ENCODE results near the gene STOM. TPM values are rescaled to one million over a fixed set of nuclear protein-coding genes. Genes with fewer than 3 reads are reported as not detected.
"Not testable (repeated sequence)": the region's sequence is repeated elsewhere in the genome, so short reads cannot be mapped to it uniquely, and the experiment has no call there.

Gene STOM
- 10 to 100 TPM; 66.5 to 81.6 (median 73.0) TPM for polyA plus RNA-seq (ENCODE audit: insufficient read length in 4 of 4)

DNA sequence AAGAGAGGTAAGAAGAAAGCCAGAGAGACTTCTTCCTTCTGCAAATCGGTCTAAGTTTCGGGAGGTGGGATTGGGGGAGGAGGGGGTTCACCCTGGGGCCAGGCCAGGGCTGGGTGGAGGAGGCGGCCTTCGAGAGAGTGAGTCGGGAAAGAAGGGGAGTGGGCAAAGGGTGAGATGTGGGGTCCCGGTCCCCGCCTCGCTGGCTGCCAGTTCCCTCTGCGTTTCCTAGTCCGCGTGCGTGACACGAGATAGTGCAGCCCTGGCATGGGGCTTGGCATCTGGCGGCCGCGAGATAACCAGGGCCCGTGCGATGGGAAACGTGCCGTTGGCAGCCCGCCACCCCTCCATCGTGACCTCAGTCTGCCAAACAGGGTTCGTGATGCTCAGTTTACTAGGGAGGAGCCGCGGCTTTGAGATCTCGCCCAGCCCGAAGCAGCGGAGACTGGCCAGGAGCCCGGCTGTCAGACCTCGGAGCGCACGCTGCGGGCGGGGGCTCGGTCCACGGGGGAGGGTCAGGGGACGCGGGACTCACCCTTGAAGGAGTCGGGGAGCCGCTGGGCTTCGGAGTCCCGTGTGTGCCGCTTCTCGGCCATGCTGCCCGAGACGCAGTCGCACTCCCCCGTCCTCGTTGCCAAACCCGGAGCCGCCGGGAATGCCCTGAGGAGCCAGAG, at the start of gene STOM:
TSS of gene STOM (minus strand) at position 656 of the 671 bp plus-strand sequence. CDS start at position 593, 63 bp downstream.
- DNase-seq (ENCODE audit: low read depth in 4 of 4, low spot score in 2 of 4): no peak

GRCh38 chr9:121411993-121412392, 41.9 kb upstream of the STOM start:
- no peak for DNase-seq (ENCODE audit: low read depth in 4 of 4, low spot score in 2 of 4)

GRCh38 chr9:121405899-121406298, 35.8 kb upstream of the STOM start:
- DNase-seq (ENCODE audit: low read depth in 4 of 4, low spot score in 2 of 4): no peak

- no peak for DNase-seq (ENCODE audit: low read depth in 4 of 4, low spot score in 2 of 4)
Observed at GRCh38 chr9:121404906-121405305, 34.9 kb upstream of the STOM start.

DNA sequence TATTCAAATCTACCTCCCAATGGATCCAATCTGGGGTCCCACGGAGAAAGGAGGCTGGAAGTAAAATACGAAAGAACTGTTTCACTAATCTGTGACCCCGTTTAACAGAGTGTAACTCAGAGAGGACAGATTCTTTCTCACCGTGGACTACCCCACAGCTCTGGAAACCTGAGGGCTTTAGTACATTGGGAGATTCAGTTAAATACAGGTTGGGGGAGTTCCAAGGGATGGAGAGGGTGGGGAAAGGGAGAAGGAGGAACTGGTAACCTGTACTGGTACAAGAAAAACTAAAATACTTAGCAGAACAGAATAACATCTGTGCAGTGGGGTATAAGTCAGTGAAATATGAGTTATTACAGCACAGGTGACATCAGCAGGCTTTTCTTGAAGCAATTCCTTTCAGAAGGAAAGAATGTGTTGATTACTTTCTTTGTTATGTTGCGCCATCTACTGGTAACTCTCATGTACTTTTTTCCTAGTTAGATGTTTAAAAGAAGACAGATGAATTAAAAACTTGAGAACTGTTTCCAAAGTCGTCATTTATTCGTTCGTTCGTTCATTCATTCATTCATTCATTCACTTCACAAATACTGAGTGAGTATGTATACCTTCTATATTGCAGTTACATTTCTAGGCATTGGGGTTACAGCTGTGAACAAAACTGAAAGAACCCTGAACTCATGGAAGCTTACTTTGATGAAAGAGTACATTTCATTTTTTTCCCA, 30.0 kb upstream of the STOM start:
- DNase-seq (ENCODE audit: low read depth in 4 of 4, low spot score in 2 of 4): peak; percentile 24 to 63 (median 33)

GRCh38 chr9:121399126-121399882, 29.3 kb upstream of the STOM start:
- DNase-seq (ENCODE audit: low read depth in 4 of 4, low spot score in 2 of 4): no peak

- DNase-seq (ENCODE audit: low read depth in 4 of 4, low spot score in 2 of 4): no peak
Observed at GRCh38 chr9:121398374-121398773, 28.3 kb upstream of the STOM start.

DNA sequence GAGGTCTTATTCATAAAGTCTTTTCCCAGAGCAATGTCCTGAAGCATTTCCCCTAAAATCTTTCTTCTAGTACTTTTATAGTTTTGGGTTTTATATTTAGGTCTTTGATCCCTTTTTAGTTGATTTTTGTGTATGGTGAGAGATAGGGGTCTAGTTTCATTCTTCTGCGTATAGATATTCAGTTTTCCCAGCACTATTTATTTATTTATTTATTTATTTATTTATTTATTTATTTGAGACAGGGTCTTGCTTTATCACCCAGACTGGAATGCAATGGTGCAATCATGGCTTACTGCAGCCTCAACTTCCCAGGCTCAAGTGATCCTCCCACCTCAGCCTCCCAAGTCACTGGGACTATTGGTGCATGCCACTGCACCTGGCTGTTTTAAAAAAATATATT, 27.2 kb upstream of the STOM start:
- not testable (repeated sequence) for DNase-seq (ENCODE audit: low read depth in 4 of 4, low spot score in 2 of 4)

GRCh38 chr9:121395558-121395957, 25.5 kb upstream of the STOM start:
- DNase-seq (ENCODE audit: low read depth in 4 of 4, low spot score in 2 of 4): no peak

- DNase-seq (ENCODE audit: low read depth in 4 of 4, low spot score in 2 of 4): no peak
Observed at GRCh38 chr9:121394292-121394691, 24.2 kb upstream of the STOM start.

DNA sequence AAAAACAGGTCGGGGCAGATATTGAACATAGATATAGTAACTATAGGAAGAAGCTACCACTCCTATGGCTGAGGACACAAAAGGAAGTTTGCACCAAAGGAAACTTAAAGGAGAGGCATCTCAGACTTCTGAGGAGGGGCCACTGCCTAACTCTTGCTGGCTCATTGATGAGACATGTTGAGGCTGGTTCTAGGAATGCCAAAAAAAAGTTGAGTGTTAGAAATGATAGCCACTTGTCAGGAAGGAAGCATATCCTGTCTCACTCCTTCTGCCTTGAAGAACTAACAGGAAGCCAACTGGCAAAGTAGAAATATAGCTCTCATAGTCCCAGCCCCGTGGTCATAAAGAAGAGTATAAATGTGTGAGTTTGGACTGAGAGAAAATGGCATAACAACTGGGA, 23.3 kb upstream of the STOM start:
- DNase-seq (ENCODE audit: low read depth in 4 of 4, low spot score in 2 of 4): no peak

- no peak for DNase-seq (ENCODE audit: low read depth in 4 of 4, low spot score in 2 of 4)
Observed at GRCh38 chr9:121390372-121390771, 20.3 kb upstream of the STOM start.

DNA sequence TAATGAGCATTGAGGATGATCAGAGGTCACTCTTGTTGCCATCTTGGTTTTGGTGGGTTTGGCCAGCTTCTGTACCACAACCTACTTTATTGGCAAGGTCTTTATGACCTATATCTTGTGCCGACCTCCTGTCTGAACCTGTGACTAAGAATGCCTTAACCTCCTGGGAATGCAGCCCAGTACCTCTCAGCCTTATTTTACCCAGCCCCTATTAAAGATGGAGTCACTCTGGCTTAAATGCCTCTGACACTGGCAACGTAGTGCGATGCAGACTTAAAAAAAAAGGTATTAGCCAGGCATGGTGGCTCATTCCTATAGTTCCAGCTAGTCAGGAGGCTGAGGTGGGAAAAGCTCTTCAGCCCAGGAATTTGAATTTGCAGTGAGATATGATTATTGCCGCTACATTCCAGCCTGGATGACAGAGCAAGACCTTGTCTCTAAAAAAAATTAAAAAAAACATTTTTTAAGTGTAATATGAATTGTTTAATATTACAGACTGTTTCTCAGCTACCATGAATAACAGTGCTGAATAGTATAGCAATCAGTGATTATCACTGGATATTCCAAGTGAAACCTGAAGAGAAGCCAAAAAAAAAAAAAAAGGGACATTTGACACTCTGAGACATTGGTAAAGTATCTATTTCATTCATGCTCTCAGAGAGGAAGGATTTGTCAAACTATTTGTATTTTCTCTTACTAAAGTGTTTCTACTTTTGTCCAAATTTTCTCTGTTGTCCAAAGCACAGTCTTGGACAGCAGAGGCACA, 18.3 kb upstream of the STOM start:
- no peak for DNase-seq (ENCODE audit: low read depth in 4 of 4, low spot score in 2 of 4)

- DNase-seq (ENCODE audit: low read depth in 4 of 4, low spot score in 2 of 4): no peak
Observed at GRCh38 chr9:121386442-121387175, 16.6 kb upstream of the STOM start.

- no peak for DNase-seq (ENCODE audit: low read depth in 4 of 4, low spot score in 2 of 4)
Observed at GRCh38 chr9:121383715-121384114, 13.7 kb upstream of the STOM start.

DNA sequence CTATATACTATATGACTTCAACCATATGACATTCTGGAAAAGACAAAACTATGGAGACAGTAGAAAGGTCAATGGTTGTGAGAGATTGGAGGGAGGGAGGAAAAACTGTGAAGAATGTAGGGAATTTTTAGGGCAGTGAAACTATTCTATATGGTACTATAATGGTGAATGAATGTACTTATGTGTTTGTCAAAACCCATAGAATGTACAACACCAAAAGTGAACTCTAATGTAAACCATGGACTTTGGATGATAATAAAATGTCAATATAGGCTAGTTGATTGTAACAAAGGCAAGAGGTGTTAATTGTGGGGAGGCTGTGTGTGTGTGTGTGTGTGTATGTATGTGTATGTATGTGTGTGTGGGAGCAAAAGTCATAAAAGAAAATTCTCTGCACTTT, 10.8 kb upstream of the STOM start:
- no peak for DNase-seq (ENCODE audit: low read depth in 4 of 4, low spot score in 2 of 4)

- no peak for DNase-seq (ENCODE audit: low read depth in 4 of 4, low spot score in 2 of 4)
Observed at GRCh38 chr9:121376214-121376830, 6.3 kb upstream of the STOM start.

- DNase-seq (ENCODE audit: low read depth in 4 of 4, low spot score in 2 of 4): no peak
Observed at GRCh38 chr9:121373011-121373729, 3.1 kb upstream of the STOM start.
